ENCODE measurements around the gene C11orf65.

GRCh38 chr11:108393046-108393445 lies 74.3 kb downstream of the C11orf65 start:
- no peak for TF ChIP-seq FOXM1 (IDR thresholded peaks at IDR 0.05; ENCODE audit: borderline replicate concordance)
- TF ChIP-seq FOXK2 (IDR thresholded peaks at IDR 0.05) = no peak
- TF ChIP-seq SP1 (IDR thresholded peaks at IDR 0.05) = no peak
- TF ChIP-seq SUZ12 (IDR thresholded peaks at IDR 0.05) = no peak
- no peak for TF ChIP-seq ZNF384 (IDR thresholded peaks at IDR 0.05)
- TF ChIP-seq PKNOX1 (IDR thresholded peaks at IDR 0.05) = no peak
- TF ChIP-seq ELF4 (IDR thresholded peaks at IDR 0.05) = no peak
- TF ChIP-seq NFRKB (IDR thresholded peaks at IDR 0.05) = no peak
- no peak for TF ChIP-seq FOXA1 (IDR thresholded peaks at IDR 0.05)
- no peak for TF ChIP-seq TARDBP (IDR thresholded peaks at IDR 0.05)
- TF ChIP-seq BHLHE40 (IDR thresholded peaks at IDR 0.05; ENCODE audit: borderline replicate concordance) = no peak
- TF ChIP-seq L3MBTL2 (conservative IDR thresholded peaks at IDR 0.05) = no peak
